Neural cell (in vitro differentiated cells): ENCODE data around the gene PREPL.

ENCODE experiments used
- EZH2 ChIP-seq: fragments of 200-600, 300-800 bp; shearing (Covaris generic), sonication (generic); IDR thresholded peaks from 2 replicates; pipeline ENCODE4 v1.6.1; 2014; ENCODE audit warnings: antibody characterized with exemption, low read length, borderline replicate concordance, mild to moderate bottlenecking; ENCODE audit not compliant: insufficient read depth, poor library complexity, severe bottlenecking
- POLR2AphosphoS5 ChIP-seq: IDR thresholded peaks from 2 replicates; pipeline ENCODE4 v1.6.1; 2012
- TF ChIP-seq, protein P1 (sequence below): fragments of 450-650 bp; IDR thresholded peaks from 2 replicates; pipeline ENCODE4 v1.5.1; 2014; ENCODE audit warnings: antibody characterized with exemption, mild to moderate bottlenecking, moderate library complexity; ENCODE audit not compliant: poor library complexity, severe bottlenecking
- TF ChIP-seq, protein P2 (sequence below): IDR thresholded peaks from 2 replicates; pipeline ENCODE4 v1.6.1; 2012; ENCODE audit warnings: borderline replicate concordance

DNA sequence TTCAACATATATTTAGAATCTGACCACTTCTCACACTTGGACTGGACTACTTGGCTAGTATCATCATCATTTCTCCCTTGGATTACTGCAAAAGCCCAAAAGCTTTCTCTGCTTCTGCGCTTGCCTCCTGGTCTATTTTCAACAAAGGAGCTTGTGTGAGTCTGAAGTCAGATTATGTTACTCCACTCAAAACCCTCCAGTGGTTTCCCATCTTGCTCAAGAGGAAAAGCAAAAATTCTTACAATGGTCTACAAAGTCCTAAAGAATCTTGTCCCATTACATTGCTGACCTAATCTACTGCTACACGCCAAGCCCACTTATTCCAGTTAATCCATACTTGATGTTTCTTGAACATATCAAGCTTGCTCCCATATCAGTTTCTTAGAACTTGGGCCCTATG lies 9.6 kb downstream of the PREPL start:
- TF ChIP-seq EZH2, result no peak
- TF ChIP-seq, protein P1, sequence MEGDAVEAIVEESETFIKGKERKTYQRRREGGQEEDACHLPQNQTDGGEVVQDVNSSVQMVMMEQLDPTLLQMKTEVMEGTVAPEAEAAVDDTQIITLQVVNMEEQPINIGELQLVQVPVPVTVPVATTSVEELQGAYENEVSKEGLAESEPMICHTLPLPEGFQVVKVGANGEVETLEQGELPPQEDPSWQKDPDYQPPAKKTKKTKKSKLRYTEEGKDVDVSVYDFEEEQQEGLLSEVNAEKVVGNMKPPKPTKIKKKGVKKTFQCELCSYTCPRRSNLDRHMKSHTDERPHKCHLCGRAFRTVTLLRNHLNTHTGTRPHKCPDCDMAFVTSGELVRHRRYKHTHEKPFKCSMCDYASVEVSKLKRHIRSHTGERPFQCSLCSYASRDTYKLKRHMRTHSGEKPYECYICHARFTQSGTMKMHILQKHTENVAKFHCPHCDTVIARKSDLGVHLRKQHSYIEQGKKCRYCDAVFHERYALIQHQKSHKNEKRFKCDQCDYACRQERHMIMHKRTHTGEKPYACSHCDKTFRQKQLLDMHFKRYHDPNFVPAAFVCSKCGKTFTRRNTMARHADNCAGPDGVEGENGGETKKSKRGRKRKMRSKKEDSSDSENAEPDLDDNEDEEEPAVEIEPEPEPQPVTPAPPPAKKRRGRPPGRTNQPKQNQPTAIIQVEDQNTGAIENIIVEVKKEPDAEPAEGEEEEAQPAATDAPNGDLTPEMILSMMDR, result no peak
- TF ChIP-seq, protein P2, sequence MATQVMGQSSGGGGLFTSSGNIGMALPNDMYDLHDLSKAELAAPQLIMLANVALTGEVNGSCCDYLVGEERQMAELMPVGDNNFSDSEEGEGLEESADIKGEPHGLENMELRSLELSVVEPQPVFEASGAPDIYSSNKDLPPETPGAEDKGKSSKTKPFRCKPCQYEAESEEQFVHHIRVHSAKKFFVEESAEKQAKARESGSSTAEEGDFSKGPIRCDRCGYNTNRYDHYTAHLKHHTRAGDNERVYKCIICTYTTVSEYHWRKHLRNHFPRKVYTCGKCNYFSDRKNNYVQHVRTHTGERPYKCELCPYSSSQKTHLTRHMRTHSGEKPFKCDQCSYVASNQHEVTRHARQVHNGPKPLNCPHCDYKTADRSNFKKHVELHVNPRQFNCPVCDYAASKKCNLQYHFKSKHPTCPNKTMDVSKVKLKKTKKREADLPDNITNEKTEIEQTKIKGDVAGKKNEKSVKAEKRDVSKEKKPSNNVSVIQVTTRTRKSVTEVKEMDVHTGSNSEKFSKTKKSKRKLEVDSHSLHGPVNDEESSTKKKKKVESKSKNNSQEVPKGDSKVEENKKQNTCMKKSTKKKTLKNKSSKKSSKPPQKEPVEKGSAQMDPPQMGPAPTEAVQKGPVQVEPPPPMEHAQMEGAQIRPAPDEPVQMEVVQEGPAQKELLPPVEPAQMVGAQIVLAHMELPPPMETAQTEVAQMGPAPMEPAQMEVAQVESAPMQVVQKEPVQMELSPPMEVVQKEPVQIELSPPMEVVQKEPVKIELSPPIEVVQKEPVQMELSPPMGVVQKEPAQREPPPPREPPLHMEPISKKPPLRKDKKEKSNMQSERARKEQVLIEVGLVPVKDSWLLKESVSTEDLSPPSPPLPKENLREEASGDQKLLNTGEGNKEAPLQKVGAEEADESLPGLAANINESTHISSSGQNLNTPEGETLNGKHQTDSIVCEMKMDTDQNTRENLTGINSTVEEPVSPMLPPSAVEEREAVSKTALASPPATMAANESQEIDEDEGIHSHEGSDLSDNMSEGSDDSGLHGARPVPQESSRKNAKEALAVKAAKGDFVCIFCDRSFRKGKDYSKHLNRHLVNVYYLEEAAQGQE, result no peak
- no peak for TF ChIP-seq POLR2AphosphoS5
